ENCODE data around the gene ZNF423. TPM values are rescaled to one million over a fixed set of nuclear protein-coding genes. Genes with fewer than 3 reads are reported as not detected.

The ZNF423 gene
- total RNA-seq, 2 experiments from 2014 or later: not detected

DNA sequence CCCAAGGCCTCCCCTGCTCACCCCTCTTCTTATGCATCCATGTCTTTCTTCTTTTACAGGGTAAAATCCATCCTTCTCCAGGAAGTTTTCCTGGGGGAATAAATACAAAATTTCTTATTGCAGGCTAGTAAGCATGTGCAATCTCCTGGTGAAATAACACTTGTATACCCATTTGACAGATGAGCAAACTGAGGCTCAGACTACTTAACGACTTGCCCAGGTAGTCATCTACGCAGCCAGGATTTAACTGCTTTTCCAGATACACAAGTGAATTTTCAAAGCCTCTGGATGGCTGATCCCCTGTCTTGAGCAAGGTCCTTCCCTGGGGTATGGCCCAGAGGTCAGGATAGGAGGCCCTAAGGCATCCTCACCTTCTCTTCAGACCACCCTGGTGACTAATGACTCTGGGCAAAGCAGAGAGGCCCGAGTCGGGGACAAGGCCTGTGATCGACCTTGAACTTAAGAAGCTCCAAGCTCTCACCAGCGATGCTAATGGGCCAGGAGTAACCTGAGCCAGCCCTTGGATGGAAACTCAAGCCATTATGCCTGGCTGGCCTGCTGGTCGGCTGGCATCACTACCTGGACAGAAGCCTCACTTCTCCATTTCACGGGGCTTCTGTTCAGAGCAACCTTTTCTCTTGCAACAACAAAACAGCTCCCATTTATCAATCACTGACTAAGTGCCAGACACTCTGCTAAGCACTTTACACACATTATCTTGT, 33.1 kb downstream of the ZNF423 start:
- DNase-seq (no peak), ATAC-seq (no peak)
- POLR2A ChIA-PET: no interaction called here
- no peak overlapping the region for H3K27ac Mint-ChIP-seq
- H3K27me3 Mint-ChIP-seq: peaks cover 1% of the 10 kb centered on the region
- H3K4me1 Mint-ChIP-seq (ENCODE audit: low read depth): no peaks in the 10 kb centered on the region
- intact Hi-C loops (cut with micrococcal nuclease): no loop called here
- H3K36me3 Mint-ChIP-seq (ENCODE audit: low read depth): no peaks in the 10 kb centered on the region
- H3K9me3 Mint-ChIP-seq: no peaks in the 10 kb centered on the region
- TF ChIP-seq, protein P1, sequence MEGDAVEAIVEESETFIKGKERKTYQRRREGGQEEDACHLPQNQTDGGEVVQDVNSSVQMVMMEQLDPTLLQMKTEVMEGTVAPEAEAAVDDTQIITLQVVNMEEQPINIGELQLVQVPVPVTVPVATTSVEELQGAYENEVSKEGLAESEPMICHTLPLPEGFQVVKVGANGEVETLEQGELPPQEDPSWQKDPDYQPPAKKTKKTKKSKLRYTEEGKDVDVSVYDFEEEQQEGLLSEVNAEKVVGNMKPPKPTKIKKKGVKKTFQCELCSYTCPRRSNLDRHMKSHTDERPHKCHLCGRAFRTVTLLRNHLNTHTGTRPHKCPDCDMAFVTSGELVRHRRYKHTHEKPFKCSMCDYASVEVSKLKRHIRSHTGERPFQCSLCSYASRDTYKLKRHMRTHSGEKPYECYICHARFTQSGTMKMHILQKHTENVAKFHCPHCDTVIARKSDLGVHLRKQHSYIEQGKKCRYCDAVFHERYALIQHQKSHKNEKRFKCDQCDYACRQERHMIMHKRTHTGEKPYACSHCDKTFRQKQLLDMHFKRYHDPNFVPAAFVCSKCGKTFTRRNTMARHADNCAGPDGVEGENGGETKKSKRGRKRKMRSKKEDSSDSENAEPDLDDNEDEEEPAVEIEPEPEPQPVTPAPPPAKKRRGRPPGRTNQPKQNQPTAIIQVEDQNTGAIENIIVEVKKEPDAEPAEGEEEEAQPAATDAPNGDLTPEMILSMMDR (IDR thresholded peaks at IDR 0.05): no peak
- H3K4me3 Mint-ChIP-seq: no peak overlapping the region
- CTCF ChIA-PET: no interaction called here

GRCh38 chr16:49821614-49822282, 34.2 kb downstream of the ZNF423 start:
- ATAC-seq: no peak
- CTCF ChIA-PET: no interaction called here
- peaks cover 1% of the 10 kb centered on the region for H3K27me3 Mint-ChIP-seq
- TF ChIP-seq, protein P1 (IDR thresholded peaks at IDR 0.05): no peak
- DNase-seq: no peak
- H3K36me3 Mint-ChIP-seq (ENCODE audit: low read depth): no peaks in the 10 kb centered on the region
- no peaks in the 10 kb centered on the region for H3K4me1 Mint-ChIP-seq (ENCODE audit: low read depth)
- H3K27ac Mint-ChIP-seq: no peak overlapping the region
- H3K4me3 Mint-ChIP-seq: no peak overlapping the region
- POLR2A ChIA-PET: no interaction called here
- intact Hi-C loops (cut with micrococcal nuclease): no loop called here
- H3K9me3 Mint-ChIP-seq: no peaks in the 10 kb centered on the region

DNA sequence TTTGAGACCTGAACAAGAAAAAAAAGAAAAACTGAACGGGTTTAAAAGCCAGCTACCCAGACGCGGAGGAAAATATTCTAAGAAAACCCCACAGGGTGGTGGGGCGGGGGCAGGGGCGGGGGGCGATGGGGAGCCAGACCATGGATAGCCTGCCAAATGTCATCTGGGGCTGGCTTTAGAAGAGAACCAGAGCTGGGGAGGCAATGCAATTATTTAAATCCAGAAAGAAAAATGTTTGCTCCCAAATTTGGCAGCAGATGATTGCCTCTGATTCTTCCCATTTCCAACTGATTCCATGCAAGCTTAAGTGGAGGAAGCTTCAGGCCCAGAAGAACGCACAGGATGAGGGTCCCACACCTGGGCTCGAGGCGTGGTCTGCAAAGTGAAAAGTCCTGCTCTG, 34.8 kb downstream of the ZNF423 start:
- TF ChIP-seq, protein P1 (IDR thresholded peaks at IDR 0.05): no peak
- H3K4me3 Mint-ChIP-seq: no peak overlapping the region
- ChIA-PET POLR2A (no interaction called here), CTCF (no interaction called here)
- no peaks in the 10 kb centered on the region for H3K36me3 Mint-ChIP-seq (ENCODE audit: low read depth)
- intact Hi-C loops (cut with micrococcal nuclease): no loop called here
- peaks cover 1% of the 10 kb centered on the region for H3K27me3 Mint-ChIP-seq
- H3K9me3 Mint-ChIP-seq: no peaks in the 10 kb centered on the region
- DNase-seq (no peak), ATAC-seq (no peak)
- no peak overlapping the region for H3K27ac Mint-ChIP-seq
- no peaks in the 10 kb centered on the region for H3K4me1 Mint-ChIP-seq (ENCODE audit: low read depth)

- no peaks in the 10 kb centered on the region for H3K36me3 Mint-ChIP-seq (ENCODE audit: low read depth)
- ChIA-PET CTCF (no interaction called here), POLR2A (no interaction called here)
- no peaks in the 10 kb centered on the region for H3K27me3 Mint-ChIP-seq
- no peaks in the 10 kb centered on the region for H3K9me3 Mint-ChIP-seq
- DNase-seq (no peak), ATAC-seq (no peak)
- H3K4me3 Mint-ChIP-seq: no peak overlapping the region
- TF ChIP-seq, protein P1 (IDR thresholded peaks at IDR 0.05): no peak
- intact Hi-C loops (cut with micrococcal nuclease): no loop called here
- H3K27ac Mint-ChIP-seq: no peak overlapping the region
- no peaks in the 10 kb centered on the region for H3K4me1 Mint-ChIP-seq (ENCODE audit: low read depth)
These were observed 38.0 kb downstream of the ZNF423 start for GRCh38 chr16:49817754-49818507.

GRCh38 chr16:49816875-49817274, 39.0 kb downstream of the ZNF423 start:
- H3K9me3 Mint-ChIP-seq: no peaks in the 10 kb centered on the region
- H3K4me1 Mint-ChIP-seq (ENCODE audit: low read depth): no peaks in the 10 kb centered on the region
- no peak overlapping the region for H3K4me3 Mint-ChIP-seq
- POLR2A ChIA-PET: no interaction called here
- ATAC-seq (no peak), DNase-seq (no peak)
- TF ChIP-seq, protein P1 (IDR thresholded peaks at IDR 0.05): no peak
- intact Hi-C loops (cut with micrococcal nuclease): no loop called here
- no peaks in the 10 kb centered on the region for H3K36me3 Mint-ChIP-seq (ENCODE audit: low read depth)
- CTCF ChIA-PET: no interaction called here
- H3K27me3 Mint-ChIP-seq: no peaks in the 10 kb centered on the region
- H3K27ac Mint-ChIP-seq: no peak overlapping the region

Measured in activated CD8-positive, alpha-beta T cell treated with anti-CD3 and anti-CD28 coated beads for 36 hours (primary cell).